ENCODE results near the gene FLAD1.

The FLAD1 gene

GRCh38 chr1:154937988-154938386 lies 45.2 kb upstream of the FLAD1 start:
- in situ Hi-C loops (cut with MboI; ENCODE audit: low pct_unique_long_range_greater_than_20kb, low sequenced_read_pairs, unreplicated experiment): no loop called here
- DNase-seq (ENCODE audit: low spot score): no peak
- TF ChIP-seq CTCF (IDR thresholded peaks at IDR 0.05; ENCODE audit: extremely low read depth, insufficient read depth, missing control alignments): no peak

GRCh38 chr1:154938604-154939399 lies 44.3 kb upstream of the FLAD1 start:
- in situ Hi-C loops (cut with MboI; ENCODE audit: low pct_unique_long_range_greater_than_20kb, low sequenced_read_pairs, unreplicated experiment): no loop called here
- DNase-seq (ENCODE audit: low spot score): no peak
- no peak for TF ChIP-seq CTCF (IDR thresholded peaks at IDR 0.05; ENCODE audit: extremely low read depth, insufficient read depth, missing control alignments)

- DNase-seq (ENCODE audit: low spot score): no peak
- in situ Hi-C loops (cut with MboI; ENCODE audit: low pct_unique_long_range_greater_than_20kb, low sequenced_read_pairs, unreplicated experiment): no loop called here
- no peak for TF ChIP-seq CTCF (IDR thresholded peaks at IDR 0.05; ENCODE audit: extremely low read depth, insufficient read depth, missing control alignments)
Measured at GRCh38 chr1:154940213-154940560, 43.0 kb upstream of the FLAD1 start.

GRCh38 chr1:154940651-154941194 lies 42.4 kb upstream of the FLAD1 start:
- DNase-seq (ENCODE audit: low spot score): peak; percentile 57
- in situ Hi-C loops (cut with MboI; ENCODE audit: low pct_unique_long_range_greater_than_20kb, low sequenced_read_pairs, unreplicated experiment): no loop called here
- no peak for TF ChIP-seq CTCF (IDR thresholded peaks at IDR 0.05; ENCODE audit: extremely low read depth, insufficient read depth, missing control alignments)

GRCh38 chr1:154941333-154942013 lies 41.7 kb upstream of the FLAD1 start:
- TF ChIP-seq CTCF (IDR thresholded peaks at IDR 0.05; ENCODE audit: extremely low read depth, insufficient read depth, missing control alignments): no peak
- in situ Hi-C loops (cut with MboI; ENCODE audit: low pct_unique_long_range_greater_than_20kb, low sequenced_read_pairs, unreplicated experiment): no loop called here
- no peak for DNase-seq (ENCODE audit: low spot score)

GRCh38 chr1:154943649-154944400 lies 39.3 kb upstream of the FLAD1 start:
- peak; percentile 55 for DNase-seq (ENCODE audit: low spot score)
- in situ Hi-C loops (cut with MboI; ENCODE audit: low pct_unique_long_range_greater_than_20kb, low sequenced_read_pairs, unreplicated experiment): no loop called here
- TF ChIP-seq CTCF (IDR thresholded peaks at IDR 0.05; ENCODE audit: extremely low read depth, insufficient read depth, missing control alignments): peak; percentile 84

Data from GM13977 (cell line).